ENCODE measurements around the gene SERPINB13.
"Not testable (repeated sequence)": the region's sequence is repeated elsewhere in the genome, so short reads cannot be mapped to it uniquely, and the experiment has no call there.

DNA sequence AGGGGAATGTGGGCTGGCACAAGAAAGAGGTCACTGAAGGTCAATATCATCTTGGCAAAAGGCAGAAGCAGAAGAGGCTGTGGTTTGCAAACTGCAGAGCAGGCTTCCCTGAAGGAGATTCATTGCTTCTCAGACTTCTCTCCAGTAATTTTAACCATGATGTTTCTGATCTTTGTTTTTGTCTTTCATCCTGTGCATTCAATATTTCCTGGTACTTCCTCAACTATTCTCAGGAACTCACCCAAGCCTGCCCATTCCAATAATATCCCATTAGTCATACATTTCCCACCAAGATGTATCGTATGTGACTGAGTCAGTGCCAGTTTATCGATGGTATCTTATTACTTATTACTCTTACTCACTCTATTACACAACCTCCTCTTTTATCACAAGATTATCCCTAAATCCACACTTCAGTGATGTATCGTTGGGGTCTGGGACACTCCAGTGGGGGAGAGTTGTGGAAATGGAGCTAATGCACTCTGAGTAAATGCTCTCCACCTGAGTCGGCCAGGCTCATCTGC lies 54.1 kb downstream of the SERPINB13 start:
- TF ChIP-seq ZBTB33 (CRISPR knock-in tag; IDR thresholded peaks at IDR 0.05); ZBTB26 (CRISPR knock-in tag; IDR thresholded peaks at IDR 0.05); EP300 (IDR thresholded peaks at IDR 0.05; ENCODE audit: low read length); ZBTB7A (IDR thresholded peaks at IDR 0.05; ENCODE audit: borderline replicate concordance, control insufficient read depth, low read depth, low read length); NFXL1 (CRISPR knock-in tag; IDR thresholded peaks at IDR 0.05); ZNF408 (CRISPR knock-in tag; IDR thresholded peaks at IDR 0.05; ENCODE audit: low read depth); ZNF232 (CRISPR knock-in tag; IDR thresholded peaks at IDR 0.05); CBX8 (IDR thresholded peaks at IDR 0.05; ENCODE audit: borderline replicate concordance, extremely low read depth, low read depth, low read length, poor library complexity, severe bottlenecking); ZSCAN29 (IDR thresholded peaks at IDR 0.05); L3MBTL2 (IDR thresholded peaks at IDR 0.05); DEAF1 (CRISPR knock-in tag; IDR thresholded peaks at IDR 0.05); ZBTB8A (IDR thresholded peaks at IDR 0.05; ENCODE audit: partially characterized antibody): not testable (repeated sequence)
- TF ChIP-seq, protein P1, sequence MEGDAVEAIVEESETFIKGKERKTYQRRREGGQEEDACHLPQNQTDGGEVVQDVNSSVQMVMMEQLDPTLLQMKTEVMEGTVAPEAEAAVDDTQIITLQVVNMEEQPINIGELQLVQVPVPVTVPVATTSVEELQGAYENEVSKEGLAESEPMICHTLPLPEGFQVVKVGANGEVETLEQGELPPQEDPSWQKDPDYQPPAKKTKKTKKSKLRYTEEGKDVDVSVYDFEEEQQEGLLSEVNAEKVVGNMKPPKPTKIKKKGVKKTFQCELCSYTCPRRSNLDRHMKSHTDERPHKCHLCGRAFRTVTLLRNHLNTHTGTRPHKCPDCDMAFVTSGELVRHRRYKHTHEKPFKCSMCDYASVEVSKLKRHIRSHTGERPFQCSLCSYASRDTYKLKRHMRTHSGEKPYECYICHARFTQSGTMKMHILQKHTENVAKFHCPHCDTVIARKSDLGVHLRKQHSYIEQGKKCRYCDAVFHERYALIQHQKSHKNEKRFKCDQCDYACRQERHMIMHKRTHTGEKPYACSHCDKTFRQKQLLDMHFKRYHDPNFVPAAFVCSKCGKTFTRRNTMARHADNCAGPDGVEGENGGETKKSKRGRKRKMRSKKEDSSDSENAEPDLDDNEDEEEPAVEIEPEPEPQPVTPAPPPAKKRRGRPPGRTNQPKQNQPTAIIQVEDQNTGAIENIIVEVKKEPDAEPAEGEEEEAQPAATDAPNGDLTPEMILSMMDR (IDR thresholded peaks at IDR 0.05 in 2 of 3, conservative IDR thresholded peaks at IDR 0.05 in 1 of 3; ENCODE audit: insufficient read depth in 2 of 3, low read depth in 1 of 3, low read length in 3 of 3): not testable (repeated sequence)

Measured in K562 (cell line).